Erythroblast (primary cell): ENCODE measurements around the gene SMYD4.
A peak's percentile ranks its signal among the peaks of the same experiment; 100 is the strongest.
"Not testable (repeated sequence)": the region's sequence is repeated elsewhere in the genome, so short reads cannot be mapped to it uniquely, and the experiment has no call there.

Experiments used
- DNase-seq, 2 experiments: peaks; one replicate each; lab custom pipeline; 2025; lab: John Stamatoyannopoulos, UW
- GATA1 ChIP-seq: IDR thresholded peaks from 2 replicates; pipeline ENCODE4 v1.6.1; 2011; ENCODE audit warnings: low read depth, mild to moderate bottlenecking, control low read depth, low read length, moderate library complexity
- POLR2A ChIP-seq: IDR thresholded peaks from 2 replicates; pipeline ENCODE4 v1.6.1; 2011; ENCODE audit warnings: mild to moderate bottlenecking, low read length

SMYD4 gene

GRCh38 chr17:1745513-1746020 lies 84.1 kb downstream of the SMYD4 start:
- no peak for DNase-seq
- no peak for TF ChIP-seq POLR2A
- no peak for TF ChIP-seq GATA1

GRCh38 chr17:1744551-1745512 lies 84.9 kb downstream of the SMYD4 start:
- no peak for DNase-seq
- TF ChIP-seq POLR2A, result no peak

GRCh38 chr17:1743088-1743439 lies 86.6 kb downstream of the SMYD4 start:
- TF ChIP-seq POLR2A (no peak), GATA1 (no peak)
- no peak for DNase-seq

GRCh38 chr17:1742371-1743087 lies 87.2 kb downstream of the SMYD4 start, which contains the start of gene SERPINF2:
Gene SERPINF2, plus strand, starts transcription at chr17:1742871. Its CDS starts 2,125 bp downstream, at chr17:1744996.
- DNase-seq, result no peak
- TF ChIP-seq POLR2A (no peak), GATA1 (no peak)

- not testable (repeated sequence) for DNase-seq
Observed at GRCh38 chr17:1741899-1742298, 87.8 kb downstream of the SMYD4 start.

GRCh38 chr17:1737531-1738291 lies 92.0 kb downstream of the SMYD4 start:
- TF ChIP-seq POLR2A (no peak), GATA1 (no peak)
- no peak for DNase-seq

- TF ChIP-seq POLR2A (no peak), GATA1 (no peak)
- peak; percentile 58 to 72 for DNase-seq
Observed at GRCh38 chr17:1736348-1737281, 93.1 kb downstream of the SMYD4 start.

GRCh38 chr17:1735834-1736347 lies 93.8 kb downstream of the SMYD4 start:
- no peak for DNase-seq
- TF ChIP-seq GATA1 (no peak), POLR2A (no peak)

- no peak for DNase-seq
- TF ChIP-seq POLR2A (no peak), GATA1 (no peak)
Observed at GRCh38 chr17:1735418-1735817, 94.3 kb downstream of the SMYD4 start.

- TF ChIP-seq GATA1 (no peak), POLR2A (no peak)
- DNase-seq, result no peak
Observed at GRCh38 chr17:1733759-1734158, 95.9 kb downstream of the SMYD4 start.

GRCh38 chr17:1732833-1733321 lies 96.8 kb downstream of the SMYD4 start:
- TF ChIP-seq POLR2A (peak; percentile 13), GATA1 (no peak)

GRCh38 chr17:1732241-1732832 lies 97.4 kb downstream of the SMYD4 start:
- DNase-seq, result no peak
- TF ChIP-seq POLR2A (no peak), GATA1 (no peak)

More at GRCh38 chr17:1732833-1733321, 96.8 kb downstream of the SMYD4 start:
- DNase-seq, result no peak
